ENCODE measurements around the gene ISL2.
"Not testable (repeated sequence)": the region's sequence is repeated elsewhere in the genome, so short reads cannot be mapped to it uniquely, and the experiment has no call there.

ISL2 gene

GRCh38 chr15:76336254-76337058 lies at the start of gene ISL2:
ISL2 (plus strand) TSS chr15:76336773; CDS start chr15:76336884, 111 bp downstream.
- DNase-seq = no peak

DNA sequence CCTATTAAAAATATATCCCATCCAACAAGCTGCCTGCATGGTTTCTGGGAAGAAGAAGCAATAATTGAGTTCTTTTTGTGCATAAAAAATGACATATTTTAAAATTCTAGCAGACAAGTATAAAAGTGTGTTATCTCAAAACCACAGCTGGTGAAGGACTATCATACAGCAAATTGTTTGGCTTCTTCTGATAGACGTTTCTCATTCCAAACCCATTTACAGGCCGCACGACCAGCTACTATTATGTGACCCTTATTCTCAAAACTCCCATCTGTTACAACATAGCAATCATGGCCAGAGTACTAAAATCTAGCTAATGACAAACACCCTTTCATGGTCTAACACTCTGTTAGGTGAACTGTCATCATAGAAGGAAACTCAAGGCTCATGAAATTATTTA lies 47.0 kb upstream of the ISL2 start:
- DNase-seq = no peak

DNA sequence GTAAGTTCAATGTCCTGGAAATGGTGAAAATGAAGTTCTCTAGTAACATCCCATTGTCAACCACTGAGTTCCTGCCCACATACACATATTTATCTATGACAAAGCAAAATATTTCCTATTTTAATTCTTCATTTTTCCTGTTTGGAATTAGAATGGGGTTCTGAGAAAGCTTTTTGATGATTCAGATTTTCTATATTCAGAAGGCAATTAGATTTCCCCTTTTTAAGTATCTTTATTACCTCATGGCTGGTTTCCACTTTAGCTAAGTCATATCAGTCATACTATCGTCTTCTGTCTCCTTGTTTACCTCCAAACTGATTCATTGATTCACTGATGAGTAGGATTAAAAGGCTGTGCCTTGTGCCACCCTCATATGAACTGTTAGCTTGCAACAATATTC lies 43.2 kb upstream of the ISL2 start:
- DNase-seq = no peak

- not testable (repeated sequence) for DNase-seq
Measured at GRCh38 chr15:76294463-76294862, 42.1 kb upstream of the ISL2 start.

GRCh38 chr15:76296849-76297248 lies 39.7 kb upstream of the ISL2 start:
- no peak for DNase-seq

DNA sequence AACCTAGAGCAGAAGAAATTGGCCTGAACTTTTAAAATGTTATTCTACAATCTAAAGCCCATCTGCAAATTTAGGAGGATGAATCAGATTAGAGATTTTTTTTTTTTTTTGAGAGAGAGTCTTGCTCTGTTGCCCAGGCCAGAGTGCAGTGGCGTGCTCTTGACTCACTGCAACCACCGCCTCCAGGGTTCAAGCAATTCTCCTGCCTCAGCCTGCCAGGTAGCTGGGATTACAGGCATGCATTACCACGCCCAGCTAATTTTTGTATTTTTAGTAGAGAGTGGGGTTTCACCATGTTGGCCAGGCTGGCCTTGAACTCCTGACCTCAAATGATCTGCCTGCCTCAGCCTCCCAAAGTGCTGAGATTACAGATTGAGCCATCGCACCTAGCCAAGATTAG lies 38.6 kb upstream of the ISL2 start:
- not testable (repeated sequence) for DNase-seq

DNA sequence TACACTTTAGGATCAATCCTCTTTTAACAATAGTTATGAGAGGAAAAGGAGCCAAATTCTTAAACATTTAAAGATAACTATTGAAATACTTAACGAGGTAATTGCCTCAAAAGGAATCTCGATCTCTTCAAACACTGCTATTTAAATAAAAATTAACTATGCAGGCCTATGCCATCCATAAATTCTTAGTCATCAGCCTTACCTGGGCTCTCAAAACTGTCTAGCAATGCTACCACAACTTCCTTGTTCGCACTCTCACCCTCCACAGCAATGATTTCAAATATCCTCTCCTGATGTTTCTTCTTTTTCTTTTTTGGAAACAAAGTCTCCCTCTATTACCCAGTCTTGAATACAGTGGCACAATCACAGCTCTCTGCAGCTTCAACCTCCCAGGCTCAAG lies 37.6 kb upstream of the ISL2 start:
- DNase-seq = no peak

- DNase-seq = no peak
Measured at GRCh38 chr15:76299786-76300185, 36.8 kb upstream of the ISL2 start.

- no peak for DNase-seq
Measured at GRCh38 chr15:76303909-76304308, 32.7 kb upstream of the ISL2 start.

GRCh38 chr15:76309601-76310330 lies 26.8 kb upstream of the ISL2 start:
- DNase-seq = no peak

DNA sequence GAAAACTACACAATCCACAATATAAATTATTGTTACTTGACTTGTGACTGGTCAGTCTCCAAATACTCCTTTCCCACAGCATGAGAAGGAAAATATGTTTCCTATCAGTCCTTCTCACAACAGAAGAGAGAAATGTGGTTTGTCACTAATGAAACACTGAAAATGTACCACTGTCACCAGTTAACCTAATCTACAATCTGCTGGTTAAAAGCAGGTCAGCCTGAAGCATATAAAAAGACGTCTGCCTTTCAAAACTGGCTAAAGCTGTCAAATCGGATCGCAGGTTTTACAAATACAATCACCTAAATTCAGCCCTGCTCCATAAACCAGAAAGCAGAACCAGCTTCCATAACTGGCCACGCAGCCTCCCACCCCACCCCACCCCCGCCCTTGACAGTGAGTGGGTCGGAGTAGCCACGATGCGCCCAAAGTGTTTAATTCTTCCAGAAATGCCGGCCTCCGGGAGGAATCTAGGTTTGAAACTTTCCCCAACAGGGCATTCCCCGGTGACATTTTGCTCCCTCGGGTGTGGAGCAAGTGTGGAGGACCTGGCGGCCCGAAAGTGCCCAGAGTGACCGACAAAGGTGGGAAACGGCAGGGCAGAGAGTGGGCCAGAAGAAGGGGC lies 26.0 kb upstream of the ISL2 start:
- no peak for DNase-seq

GRCh38 chr15:76311100-76311953 lies 25.2 kb upstream of the ISL2 start, which contains the start of gene ETFA:
ETFA (minus strand) TSS chr15:76311469; CDS start chr15:76311388, 81 bp downstream.
- peak; percentile 90 for DNase-seq

- DNase-seq = no peak
Measured at GRCh38 chr15:76312540-76313174, 23.9 kb upstream of the ISL2 start.

DNA sequence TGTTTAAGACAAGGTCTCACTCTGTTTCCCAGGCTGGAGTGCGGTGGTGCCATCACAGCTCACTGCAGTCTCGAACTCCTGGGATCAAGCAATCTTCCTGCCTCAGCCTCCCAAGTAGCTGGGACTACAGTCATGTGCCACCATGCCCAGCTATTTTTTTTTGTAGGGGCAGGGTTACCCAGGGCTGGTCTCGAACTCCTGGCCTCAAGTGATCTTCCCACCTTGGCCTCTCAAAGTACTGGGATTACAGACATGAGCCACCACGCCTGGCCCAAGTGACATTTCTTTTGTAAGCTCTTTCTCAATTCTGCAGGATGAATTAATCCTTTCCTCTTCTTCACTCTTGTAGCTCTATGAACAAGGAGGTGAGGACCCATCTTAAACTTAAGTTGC lies 23.4 kb upstream of the ISL2 start:
- DNase-seq = not testable (repeated sequence)

DNA sequence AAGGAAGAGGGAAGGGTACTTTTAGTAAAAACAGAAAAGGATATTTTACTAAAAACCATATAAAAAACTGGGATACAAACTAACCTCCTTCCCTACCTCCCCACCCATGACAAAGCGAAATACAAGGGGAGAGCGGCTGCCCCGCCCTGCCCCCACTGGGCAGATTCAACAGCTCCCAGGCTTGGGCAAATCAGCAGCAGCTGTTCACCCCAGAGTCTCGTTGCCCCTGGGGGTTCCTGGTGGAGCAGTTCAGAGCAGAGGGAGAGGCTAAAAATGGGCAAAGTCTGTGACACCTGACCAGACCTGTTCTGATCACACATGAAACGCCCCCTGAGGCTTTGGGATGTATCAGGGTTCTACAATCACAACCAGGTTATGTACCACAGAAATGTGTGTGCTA lies 22.8 kb upstream of the ISL2 start:
- no peak for DNase-seq

- no peak for DNase-seq
Measured at GRCh38 chr15:76320012-76320411, 16.6 kb upstream of the ISL2 start.

DNA sequence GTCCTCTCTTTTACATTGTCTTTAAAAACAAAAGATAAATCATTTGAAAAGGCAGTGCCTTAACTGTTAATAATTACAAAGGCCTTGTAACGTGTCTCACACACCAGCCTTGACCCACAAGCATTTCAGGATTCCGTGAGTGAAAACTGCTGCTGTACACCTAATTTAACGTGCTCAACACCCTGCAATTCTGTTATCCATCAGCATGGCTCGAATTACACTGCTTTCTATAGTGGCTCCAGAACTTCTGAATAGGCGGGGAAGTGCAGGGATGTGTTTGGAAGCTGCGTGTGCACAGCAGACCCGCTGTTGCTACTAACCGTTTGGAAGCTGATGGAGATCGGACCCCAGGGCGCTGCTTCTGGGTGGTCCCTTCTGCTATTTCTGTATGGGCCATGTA lies 15.4 kb upstream of the ISL2 start:
- no peak for DNase-seq

DNA sequence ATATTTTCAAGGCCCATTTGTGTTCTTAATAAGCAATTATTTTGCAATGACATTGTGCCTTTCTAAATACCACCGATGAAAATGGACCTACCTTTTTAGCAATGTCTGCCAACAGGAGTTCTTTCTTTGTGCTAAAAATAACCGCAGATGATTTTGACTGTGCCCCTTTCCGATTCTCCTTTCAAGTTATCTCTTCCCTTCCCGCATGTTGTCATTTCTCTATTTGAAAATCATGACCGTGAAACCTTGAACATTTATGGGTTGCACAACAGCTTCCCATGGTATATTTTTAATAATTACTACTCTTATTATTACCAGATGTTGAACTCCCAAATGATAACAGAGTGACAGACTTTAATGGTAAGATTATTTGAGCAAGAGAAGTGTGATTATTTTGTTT lies 15.0 kb upstream of the ISL2 start:
- DNase-seq = no peak

- DNase-seq = no peak
Measured at GRCh38 chr15:76324066-76324465, 12.5 kb upstream of the ISL2 start.

DNA sequence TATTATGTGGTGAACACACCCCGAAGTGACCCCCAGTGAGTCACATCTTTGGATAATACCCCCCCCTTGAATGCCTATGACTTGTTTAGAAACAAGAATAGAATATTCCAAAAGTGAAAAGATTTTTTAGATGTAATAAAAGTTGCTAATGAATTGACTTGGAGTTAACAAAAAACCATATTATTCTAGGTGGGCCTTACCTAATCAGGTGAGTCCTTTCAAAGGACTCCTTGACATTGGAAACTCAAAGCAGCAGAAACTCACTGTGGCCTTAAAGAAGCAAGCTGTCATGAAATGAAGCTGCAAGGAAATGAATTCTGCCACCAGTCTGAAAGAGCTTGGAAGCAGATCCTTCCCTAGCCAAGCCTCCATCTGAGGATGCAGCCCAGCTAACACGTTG lies 10.9 kb upstream of the ISL2 start:
- DNase-seq = no peak

GRCh38 chr15:76327191-76328105 lies 9.1 kb upstream of the ISL2 start:
- DNase-seq = no peak

Measured in NCI-H1092 treated with DMSO at 0.1 percent for 48 hours (cell line).